HG02885 (cell line): Measurements from ENCODE around the gene ARHGAP26.

Source experiments
- ATAC-seq: cut with Tn5 transposase; IDR thresholded peaks from one replicate; pipeline ENCODE4 v1.9.1; 2021; ENCODE audit warnings: mild to moderate bottlenecking; ENCODE audit not compliant: unreplicated experiment, poor library complexity

Gene ARHGAP26

GRCh38 chr5:143141652-143142051, 371.5 kb downstream of the ARHGAP26 start:
- no peak for ATAC-seq

DNA sequence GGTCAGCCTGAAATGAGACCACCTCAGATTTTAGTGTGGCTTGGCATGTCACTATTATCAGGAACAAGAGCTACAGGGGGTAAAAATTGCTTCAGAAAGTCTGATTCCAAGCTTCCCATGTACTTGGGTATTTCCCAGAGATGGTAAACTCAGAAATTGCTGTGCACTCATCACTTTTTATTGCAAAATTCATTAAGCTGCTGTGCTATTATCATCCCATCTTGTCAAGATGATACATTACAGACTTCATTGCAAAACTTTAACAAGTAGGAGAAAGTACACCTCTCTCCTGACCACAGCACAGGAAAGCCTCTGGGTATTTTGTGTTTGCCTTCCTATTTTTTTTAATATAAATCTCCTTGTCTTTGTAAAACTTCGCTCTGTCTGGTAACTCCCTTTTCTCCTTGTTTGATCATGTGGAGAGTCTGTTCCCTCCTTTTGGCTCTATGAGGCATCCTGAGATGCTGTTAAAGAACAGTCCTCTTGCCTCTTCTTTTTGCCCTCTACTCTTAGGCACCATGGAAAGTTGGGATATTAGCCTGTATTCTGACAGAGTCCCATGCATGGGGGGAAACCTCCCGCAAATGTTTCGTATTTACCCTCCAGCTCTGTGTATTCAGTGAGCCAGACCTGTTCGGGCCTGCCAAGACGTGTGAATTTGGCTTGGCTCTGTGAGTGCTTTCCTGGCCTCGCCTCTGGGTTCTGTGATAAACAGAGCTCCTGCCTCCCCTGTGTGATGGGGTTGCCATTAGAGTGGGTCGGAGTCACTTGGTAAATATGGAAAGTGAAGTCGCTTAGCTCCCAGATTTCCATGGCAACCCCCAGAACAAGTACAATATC, 372.6 kb downstream of the ARHGAP26 start:
- ATAC-seq, result no peak

DNA sequence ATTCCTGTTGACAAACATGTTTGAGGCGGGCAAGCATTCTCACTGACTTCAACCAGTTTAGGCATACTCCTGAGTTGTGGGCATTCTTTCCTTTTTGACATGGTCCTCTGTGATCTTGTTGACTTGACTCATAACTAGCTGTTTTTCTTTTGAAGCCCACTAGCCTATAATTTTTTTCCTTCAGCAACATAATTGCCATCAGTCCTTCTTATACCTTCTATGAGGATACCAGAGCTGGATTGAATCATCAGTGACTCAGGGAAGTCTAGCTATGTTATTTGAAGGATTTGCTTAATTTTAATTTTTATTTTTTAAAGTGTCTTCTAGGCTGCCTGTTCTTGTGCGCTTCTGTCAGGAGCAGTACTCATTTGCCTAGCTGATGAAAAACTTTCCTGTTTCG, 373.8 kb downstream of the ARHGAP26 start:
- ATAC-seq, result no peak

DNA sequence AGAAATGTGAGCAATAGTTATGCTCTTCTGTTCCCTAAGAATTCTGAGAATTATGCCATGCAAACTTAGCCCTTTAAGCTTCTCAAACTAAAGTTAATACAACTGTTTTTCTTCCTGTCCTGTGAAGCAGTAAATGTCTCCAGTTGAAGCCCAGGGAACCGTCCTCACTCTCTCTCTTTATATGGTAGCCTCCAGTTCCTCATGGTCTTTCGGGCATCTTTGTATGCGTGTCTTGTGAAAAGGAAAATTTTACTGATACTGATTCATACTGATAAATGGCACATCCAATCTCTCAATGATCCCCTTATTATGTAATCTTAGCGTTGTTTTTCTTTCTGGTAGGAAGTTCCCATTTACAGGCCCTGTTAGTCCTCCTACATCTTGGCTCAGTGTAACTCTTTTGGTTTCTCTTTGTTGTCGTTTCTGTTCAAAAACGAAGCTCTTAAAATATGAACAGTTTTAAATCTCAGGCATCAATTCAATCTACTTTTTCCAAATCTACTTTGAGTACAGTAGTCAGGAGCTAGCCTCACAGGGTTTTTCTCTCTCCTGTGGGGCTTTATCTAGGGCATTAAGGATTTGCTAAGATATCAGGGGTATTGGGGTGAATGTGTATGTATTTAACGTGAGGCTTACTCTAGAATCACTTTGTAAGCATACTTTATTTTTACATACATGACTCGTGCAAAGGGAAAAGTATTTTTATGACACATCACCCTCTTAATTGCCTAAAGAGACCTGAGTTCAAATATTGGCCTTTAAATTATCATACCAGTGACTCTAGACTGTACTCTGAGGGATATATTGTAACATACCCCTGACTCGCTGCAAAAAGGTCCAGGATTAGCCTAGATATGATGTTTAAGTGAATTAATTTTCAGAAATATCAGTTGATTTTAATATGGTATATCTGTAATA, 375.3 kb downstream of the ARHGAP26 start:
- ATAC-seq, result no peak

GRCh38 chr5:143146161-143146560, 376.0 kb downstream of the ARHGAP26 start:
- ATAC-seq, result no peak

DNA sequence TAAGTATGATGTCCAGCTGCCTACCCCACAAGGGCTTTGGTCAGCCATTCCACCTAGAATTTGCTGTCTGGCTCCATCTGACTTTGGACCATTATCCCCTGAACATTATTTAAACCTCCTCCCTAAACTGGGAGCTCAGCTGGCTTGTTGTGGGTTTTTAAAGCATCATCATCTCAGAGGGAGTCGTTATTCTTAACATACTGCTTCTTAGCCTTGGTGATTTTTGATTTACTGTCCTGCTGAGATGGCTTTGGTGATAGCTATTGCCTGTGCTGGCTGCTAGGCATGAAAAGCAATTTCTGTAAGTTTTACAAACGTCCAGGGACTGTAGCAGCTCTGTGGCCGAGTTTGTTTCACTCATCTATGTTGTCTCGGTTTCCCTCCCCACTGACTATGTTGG, 377.2 kb downstream of the ARHGAP26 start:
- ATAC-seq, result no peak

GRCh38 chr5:143147902-143148301, 377.7 kb downstream of the ARHGAP26 start:
- ATAC-seq, result no peak

- no peak for ATAC-seq
These were observed 378.6 kb downstream of the ARHGAP26 start for GRCh38 chr5:143148771-143149170.

- ATAC-seq, result no peak
These were observed 379.6 kb downstream of the ARHGAP26 start for GRCh38 chr5:143149759-143150158.

DNA sequence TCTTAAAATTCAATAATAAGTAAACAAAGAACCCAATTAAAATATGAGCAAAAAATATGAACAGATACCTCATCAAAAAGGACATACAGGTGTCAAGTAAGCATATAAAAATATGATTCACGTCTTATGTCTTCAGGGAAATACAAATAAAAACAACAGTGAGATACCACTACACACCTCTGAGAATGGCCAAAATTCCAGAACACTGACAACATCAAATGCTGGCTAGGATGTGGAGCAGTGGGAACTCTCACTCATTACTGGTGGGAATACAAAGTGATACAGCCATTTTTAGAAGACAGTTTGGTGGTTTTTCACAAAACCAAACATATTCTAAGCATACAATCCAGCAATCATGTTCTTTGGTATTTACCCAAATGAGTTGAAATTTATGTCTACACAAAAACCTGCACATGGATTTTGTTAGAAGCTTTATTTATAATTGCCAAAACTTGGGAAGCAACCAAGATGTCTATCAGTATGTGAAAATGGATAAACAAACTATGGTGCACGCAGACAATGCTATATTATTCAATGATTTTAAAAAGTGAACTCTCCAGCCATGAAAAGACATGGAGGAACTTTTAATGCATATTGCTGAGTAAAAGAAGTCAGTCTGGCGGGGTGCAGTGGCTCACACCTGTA, 381.0 kb downstream of the ARHGAP26 start:
- ATAC-seq, result no peak

- no peak for ATAC-seq
These were observed 382.3 kb downstream of the ARHGAP26 start for GRCh38 chr5:143152445-143152844.

- no peak for ATAC-seq
These were observed 383.3 kb downstream of the ARHGAP26 start for GRCh38 chr5:143153332-143154119.

DNA sequence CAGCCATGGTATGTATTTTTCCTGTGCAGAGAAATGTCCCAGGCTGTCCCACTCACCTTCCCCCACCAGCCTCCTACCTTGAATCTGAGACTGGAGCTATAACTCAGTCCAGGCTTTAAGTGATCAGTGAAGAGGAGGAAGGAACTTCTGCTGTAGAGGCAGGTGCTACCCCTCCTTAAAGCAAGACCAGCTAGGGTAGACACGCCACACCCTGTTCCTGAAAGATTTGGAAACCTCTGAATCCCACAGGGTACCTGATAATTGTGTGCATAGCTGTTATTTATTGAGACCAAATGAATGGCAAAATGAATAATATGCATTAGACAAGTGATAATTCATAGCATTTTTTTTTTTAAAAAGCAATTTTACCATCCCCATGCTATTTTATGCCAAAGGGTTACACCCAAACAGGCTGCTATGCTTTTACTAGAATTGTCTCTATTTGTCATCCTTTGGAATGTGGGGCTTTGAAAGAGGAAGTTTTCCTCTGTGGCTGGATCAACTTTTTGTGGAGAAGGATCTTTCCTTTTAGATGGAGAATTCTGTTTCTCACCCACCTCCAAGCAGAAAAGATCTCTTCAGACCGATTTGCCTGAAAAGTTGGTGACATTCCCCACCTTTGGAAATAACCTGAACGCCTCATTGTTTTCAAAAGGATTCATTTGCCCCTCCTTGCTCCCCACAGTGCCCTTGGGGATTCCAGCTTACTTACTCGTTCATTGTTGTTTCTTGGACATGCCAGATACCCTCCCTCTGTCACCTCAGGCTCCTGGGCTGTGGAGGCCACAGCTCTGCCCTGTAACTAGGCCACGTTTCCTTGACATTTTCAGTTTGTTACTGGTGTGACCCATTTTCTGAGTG, 384.6 kb downstream of the ARHGAP26 start:
- no peak for ATAC-seq

- no peak for ATAC-seq
These were observed 385.3 kb downstream of the ARHGAP26 start for GRCh38 chr5:143155455-143155854.

DNA sequence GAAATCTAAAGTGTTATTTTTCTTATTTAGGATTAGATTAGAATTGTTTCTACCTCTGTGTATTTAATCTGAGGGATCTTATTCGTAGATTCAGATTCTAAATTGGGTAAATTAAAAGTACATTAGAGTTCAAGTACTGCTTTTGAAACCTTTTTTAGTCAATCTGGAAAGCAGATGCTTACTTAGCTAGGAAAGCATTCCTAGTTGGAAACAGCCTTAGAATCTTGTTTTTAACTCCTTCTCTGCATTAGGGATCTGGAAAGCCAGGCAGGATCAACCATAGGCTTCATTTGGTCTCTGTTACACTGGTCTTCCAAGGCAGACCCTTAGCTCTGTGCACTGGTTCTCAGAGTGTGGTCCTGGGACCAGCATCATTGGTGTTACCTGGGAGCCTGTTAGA, 385.9 kb downstream of the ARHGAP26 start:
- no peak for ATAC-seq

DNA sequence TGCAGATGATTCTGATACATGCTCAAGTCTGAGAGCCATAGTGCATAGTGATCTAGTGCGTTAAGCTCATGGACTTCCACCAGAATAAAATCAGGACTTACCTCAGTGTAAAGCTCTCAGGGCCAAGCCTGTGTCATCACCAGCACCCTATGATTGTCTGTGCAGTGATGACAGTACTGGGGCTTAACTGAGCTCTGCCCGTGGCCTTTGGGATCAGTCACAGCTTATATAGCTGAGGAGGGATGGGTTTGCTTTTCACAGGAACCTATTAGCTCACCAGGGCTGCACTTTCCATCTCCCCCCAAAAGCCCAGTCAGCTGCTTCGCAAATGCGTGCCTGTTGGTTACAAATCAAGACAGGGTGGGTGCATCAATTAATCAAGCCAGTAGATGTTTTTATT, 386.4 kb downstream of the ARHGAP26 start:
- ATAC-seq, result no peak

GRCh38 chr5:143159031-143159430, 388.9 kb downstream of the ARHGAP26 start:
- ATAC-seq, result no peak

GRCh38 chr5:143161885-143162540, 391.8 kb downstream of the ARHGAP26 start:
- no peak for ATAC-seq

DNA sequence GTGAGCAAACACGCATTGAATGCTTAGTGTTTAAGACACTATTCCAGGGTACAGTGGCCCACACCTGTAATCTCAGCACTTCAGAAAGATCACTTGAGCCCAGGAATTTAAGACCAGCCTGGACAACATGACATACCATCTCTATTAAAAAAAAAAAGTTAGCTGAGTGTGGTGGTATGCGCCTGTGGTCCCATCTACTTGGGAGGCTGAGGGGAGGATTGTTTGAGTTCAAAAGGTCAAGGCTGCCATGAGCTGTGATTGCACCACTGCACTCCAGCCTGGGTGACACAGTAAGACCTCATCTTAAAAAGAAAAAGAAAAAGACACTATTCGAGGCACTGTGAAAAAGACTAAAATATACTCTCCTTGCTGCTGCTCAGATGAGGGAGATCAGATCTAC, 392.6 kb downstream of the ARHGAP26 start:
- ATAC-seq, result no peak
